ENCODE data around the gene TCF23.
"Not testable (repeated sequence)": the region's sequence is repeated elsewhere in the genome, so short reads cannot be mapped to it uniquely, and the experiment has no call there.

Gene TCF23

DNA sequence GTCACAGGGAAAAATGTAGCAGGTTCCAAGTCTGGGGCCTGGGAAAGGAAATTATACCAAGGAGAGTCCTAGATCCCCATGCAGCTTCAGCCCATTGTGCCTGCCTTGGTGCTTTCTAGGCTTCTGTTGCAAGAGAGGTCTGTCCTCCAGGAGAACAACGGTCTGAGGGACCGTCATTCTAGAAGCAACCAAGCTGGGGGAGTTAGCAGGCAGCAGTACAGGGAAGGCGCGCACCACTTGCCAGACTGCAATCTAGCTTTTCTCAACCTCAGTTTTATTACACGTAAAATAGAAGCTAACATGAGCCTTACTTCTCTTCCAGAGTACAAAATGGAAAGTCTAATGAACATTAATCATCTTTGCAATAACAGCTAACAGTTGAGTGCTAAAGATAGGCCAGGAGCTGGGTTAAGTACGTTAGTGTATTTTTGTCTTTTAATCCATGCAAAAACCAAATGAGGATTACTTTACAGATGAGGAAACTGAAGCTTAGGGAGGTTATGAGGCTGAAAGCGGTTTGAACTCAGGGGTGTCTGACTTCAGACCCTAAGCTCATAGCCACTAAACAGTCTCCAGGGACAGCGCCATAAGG, 1.9 kb downstream of the TCF23 start:
- no peak for DNase-seq (ENCODE audit: low read depth, low spot score)
- H3K4me3 ChIP-seq (ENCODE audit: low read length) = no peak overlapping the region

DNA sequence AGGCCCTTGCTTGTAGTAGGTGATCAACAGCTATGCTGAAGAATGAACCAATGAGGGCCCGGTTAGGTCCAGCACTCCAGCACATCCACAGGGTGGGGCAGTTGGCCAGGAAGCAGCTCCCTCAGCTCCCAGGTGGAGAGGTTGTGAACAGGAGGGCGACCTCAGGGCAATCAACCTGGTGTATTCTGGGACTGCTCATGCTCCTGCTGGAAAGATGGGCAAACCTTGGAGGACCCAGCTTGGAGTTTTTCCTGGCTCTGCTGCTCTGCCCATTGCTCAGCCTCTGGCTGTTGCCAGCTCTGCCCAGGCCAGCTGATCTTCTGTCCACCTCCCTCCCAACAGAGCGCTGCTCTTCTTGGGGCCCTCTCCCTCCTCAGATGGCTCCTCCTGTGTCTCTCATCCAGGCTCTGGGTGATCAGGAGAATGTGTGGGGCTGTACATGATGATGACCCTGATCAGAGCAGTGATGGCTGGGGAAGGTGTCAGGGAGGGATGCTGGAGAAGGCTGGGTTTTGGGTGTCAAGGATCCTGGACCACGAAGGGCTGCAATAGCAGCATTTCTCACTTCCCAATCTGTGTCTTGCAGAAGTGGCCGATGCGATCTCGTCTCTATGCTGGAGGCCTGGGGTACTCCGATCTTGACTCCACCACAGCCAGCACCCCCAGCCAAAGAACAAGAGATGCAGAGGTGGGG, 3.4 kb downstream of the TCF23 start:
- no peak for DNase-seq (ENCODE audit: low read depth, low spot score)
- H3K4me3 ChIP-seq (ENCODE audit: low read length) = no peak overlapping the region

DNA sequence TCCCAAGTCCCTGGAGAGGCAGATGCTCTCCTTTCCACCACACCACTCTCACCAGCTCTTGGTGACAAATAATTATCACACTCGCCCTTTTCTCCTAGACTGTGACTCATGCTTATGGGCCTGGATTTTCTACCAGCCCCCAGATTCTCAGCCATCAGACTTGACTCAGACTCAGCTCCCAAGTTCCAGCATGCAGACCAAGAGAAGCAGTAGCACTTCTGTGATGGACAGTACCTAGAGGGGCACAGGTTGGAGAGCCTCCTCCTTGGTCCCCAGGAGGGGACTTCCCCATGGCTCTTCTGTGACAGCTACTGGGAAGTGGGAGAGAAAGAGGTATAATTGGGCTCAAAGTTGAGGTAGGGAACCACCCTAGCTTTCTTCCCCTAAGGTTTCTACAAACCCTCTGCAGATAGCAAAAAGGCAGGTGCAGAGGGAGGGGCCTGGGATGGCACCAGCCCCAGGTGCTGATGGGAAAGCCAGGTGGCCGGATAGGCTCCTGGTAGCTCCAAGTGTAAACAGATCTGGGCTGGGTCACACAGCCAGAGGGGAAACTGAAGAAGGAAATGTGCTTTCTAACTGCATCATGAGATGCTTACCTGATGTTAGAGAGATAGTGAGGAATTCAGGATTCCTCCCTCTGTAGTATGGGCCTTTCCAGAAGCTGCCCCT, 4.1 kb downstream of the TCF23 start:
- H3K4me3 ChIP-seq (ENCODE audit: low read length) = no peak overlapping the region
- DNase-seq (ENCODE audit: low read depth, low spot score) = no peak

DNA sequence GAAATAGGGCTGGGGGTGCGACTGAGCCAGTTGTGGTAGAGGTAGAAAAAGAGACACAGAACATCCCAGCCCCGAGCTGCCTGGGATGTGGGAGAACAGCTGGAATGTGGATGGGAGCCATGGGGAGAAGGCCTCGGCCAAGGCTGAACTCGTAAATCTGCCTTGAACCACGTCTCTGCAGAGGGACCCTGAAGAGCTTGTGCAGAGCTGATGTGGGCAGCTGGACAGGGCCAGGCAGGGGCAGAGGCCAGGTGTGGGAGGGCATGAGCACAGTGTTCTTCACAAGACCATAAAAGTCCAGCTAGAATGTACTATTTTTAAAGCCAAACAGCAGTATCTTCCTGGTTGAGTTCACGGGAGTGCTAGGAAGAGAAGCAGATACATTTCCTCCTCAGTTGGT, 5.7 kb downstream of the TCF23 start:
- H3K4me3 ChIP-seq (ENCODE audit: low read length) = no peak overlapping the region
- DNase-seq (ENCODE audit: low read depth, low spot score) = no peak

DNA sequence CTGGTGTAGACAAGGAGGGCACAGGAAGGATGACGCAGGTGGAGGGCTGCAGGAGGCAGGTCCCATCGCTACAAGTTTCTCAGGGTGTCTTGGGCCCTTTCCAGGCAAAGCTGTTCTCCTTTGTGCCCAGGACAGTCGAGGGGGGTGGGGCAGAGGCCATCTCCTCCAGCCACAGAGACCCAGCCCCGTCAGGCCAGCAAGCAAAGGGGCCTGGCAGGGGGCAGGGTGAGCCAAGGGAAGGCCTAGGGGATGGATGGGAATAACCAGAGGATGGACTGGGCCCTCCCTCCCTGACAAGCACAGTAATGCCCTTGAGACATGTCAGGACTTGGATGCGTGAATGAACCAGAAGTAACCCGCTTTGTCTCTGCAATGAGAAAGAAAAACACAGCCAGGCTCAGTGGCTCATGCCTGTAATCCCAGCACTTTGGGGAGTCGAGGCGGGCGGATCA, 6.3 kb downstream of the TCF23 start:
- DNase-seq (ENCODE audit: low read depth, low spot score) = no peak

DNA sequence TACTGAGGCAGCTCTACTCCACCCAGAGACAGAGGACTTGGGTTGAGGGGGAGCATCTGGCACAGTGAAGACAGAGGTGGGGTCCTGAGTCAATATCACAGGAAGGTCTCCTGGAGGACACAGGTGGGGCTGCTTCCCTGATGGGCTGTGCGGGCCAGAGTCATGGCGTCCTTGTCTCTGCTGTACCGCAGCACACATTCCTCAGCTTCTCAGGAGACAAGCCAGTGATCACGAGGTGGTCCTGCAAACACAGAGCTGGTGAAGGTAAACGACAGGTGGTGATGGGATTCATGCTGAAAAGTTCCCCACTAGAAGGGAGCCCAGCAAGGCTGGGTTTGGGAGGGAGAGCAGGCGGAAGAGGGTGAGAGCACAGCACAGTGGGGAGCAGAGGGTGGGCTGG, 9.7 kb downstream of the TCF23 start:
- no peak for DNase-seq (ENCODE audit: low read depth, low spot score)
- no peak overlapping the region for H3K4me3 ChIP-seq (ENCODE audit: low read length)

More for the DNA sequence above, 6.3 kb downstream of the TCF23 start:
- no peak overlapping the region for H3K4me3 ChIP-seq (ENCODE audit: low read length)

DNA sequence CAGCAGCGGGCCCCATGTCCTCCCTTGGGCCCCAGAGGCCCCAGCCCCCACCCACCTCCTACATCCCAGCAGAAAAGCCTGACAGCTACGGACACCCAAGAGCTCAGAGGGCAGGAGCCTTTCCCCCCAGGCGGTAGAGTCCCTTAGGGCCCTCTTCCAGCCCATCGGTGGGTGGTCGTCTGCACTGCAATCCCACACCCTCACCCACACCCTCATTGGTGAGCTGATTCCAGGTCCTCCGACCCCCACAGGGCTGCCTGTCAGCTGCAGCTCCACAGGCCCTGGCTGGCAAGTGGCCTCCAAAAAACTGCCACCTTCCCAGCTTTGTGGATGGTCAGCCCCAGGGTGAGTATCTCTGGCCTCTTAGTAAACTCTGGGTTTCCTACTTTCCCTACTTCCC, 10.5 kb downstream of the TCF23 start:
- H3K4me3 ChIP-seq (ENCODE audit: low read length) = no peak overlapping the region
- no peak for DNase-seq (ENCODE audit: low read depth, low spot score)

DNA sequence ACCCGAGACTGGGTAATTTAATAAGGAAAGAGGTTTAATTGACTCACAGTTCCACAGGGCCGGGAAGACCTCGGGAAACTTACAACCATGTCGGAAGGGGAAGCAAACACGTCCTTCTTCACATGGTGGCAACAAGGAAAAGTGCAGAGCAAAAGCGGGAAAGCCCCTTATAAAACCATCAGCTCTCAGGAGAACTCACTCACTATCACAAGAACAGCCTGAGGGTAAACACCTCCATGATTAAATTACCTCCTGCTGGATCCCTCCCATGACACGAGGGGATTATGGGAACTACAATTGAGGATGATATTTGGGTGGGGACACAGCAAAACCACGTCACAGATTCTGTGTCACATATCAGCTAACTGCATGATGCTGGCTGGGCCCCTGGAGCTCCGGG, 11.4 kb downstream of the TCF23 start:
- H3K4me3 ChIP-seq (ENCODE audit: low read length) = no peak overlapping the region
- no peak for DNase-seq (ENCODE audit: low read depth, low spot score)

DNA sequence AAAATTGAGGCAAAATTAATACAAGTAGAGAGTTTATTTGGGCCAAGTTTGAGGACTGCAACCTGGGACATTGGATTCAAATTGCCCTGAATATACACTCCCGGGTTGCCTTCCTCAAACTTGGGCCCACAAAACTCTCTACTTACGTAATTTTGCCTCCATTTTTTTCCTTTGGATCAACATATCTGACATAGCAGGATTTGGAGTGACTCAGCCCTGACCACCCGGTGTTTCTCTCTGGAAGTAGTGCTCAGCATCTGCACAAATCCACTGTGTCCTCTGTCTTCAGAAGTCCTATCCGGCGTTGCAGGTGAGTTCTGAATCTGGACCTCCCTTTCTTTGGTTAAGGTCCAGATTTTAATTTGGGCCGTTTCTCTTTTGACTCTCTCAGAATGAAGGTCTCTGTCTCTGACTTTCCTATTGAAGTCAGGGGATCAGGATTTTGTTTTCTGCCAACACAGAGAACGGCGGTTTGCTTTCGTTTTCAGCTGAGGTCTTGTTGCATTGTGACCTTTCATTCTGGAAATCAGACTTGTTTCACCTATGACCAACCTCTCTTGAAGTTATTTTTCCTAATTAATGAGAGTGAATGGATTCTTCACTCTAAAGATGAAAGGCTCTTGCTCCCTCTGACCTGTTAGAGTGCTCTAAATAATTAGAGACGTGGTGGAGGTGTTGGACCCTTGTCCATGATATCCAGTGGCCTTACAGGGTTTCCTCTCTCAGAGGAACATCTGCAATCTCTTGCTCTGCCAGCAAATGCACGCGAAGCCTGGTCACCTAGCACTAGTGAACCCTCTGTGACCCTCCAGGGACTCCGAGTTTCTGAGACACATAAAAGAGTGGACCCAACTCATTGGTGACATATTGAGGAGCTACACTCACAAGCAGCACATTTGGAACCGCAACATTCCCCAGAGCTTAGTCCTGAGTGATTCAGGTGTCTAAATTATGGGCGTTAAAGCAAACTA, 13.6 kb downstream of the TCF23 start:
- DNase-seq (ENCODE audit: low read depth, low spot score) = no peak
- no peak overlapping the region for H3K4me3 ChIP-seq (ENCODE audit: low read length)

DNA sequence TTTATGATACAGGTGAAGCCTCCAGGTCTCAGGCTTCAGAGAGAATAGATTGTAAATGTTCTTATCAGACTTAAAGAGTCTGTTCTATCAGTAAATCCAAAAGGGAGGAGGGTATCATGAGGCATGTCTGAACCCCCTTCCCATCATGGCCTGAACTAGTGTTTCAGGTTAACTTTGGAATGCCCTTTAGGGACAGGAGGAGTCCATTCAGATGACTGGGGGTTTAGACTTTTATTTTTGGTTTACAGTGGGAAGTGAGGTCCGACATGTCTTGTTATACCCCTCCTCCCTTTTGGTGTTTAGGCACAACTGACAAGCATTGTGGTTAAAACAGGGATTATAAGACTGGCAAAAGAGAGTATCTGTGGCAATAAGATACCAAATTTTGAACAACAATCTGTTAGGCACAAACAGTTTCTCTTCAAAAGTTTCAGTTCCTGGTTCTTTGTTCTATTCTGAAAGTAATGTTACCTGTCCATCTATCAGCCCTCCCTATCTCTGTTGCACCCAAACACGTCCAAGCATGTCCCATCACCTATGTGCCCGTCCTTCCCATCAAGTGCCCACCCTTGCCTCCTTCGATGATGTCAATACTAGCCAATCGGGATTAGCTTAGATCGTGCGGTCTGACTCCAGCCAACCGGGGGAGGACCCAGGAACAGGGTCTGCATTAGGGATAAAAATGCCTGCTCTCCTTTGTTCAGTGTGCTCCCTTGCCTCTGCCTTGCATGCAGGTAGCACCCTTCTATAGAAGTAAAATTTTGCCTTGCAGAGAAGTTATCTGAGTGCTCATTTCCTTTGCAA, 16.4 kb downstream of the TCF23 start:
- DNase-seq (ENCODE audit: low read depth, low spot score) = no peak
- no peak overlapping the region for H3K4me3 ChIP-seq (ENCODE audit: low read length)

DNA sequence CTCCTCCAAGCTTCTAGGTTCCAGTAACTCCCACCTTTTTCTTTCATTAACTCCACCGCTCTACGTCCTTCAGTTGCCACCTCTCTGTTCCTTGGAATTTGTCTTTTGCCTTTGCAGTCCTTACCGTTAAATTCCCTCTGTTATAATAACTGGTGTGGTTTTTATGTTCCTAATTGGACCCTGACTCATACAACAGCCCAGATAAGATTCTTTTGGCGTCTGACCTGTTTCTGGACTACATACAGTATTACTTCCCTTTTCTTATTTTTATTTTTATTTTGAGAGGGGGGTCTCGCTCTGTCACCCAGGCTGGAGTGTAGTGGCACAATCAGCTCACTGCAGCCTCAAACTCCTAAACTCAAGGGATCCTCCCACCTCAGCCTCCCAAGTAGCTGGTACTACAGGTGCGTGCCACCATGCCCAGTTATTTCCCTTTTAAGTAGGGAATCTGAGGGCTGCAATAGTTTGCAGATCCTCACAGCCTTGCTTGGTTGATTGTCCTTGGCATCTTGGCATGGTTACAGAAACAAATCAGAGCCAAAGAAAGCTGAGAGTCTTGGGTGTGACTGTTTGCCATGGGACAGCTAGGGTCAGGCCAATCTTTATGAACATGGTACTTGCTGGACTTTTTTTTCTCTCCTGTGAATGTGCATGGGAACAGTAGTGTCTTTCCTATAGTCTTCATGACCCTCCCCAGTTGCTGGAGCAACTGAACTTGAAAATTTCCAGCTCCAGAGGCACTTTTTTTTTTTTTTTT, 22.0 kb downstream of the TCF23 start:
- DNase-seq (ENCODE audit: low read depth, low spot score) = no peak

DNA sequence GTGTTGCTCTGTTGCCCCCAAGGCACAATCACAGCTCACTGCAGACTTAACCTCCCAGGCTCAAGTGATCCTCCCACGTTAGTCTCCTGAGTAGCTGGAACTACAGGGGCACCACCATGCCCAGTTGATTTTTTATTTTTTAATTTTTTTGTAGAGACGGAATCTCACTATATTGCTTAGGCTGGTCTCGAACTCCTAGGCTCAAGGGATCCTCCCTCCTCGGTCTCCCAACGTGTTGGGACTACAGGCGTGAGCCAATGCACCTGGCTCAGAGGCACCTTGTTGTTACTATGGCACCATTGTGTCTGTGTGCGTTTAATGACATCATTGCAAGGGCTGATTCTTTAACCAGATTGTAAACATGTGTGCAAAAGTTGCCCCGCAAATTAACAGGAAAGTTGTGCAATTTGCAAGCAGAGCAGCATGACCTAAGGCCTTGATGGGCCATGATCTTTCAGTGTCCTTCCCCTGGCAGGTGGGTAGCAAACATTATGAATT, 22.6 kb downstream of the TCF23 start:
- H3K4me3 ChIP-seq (ENCODE audit: low read length) = no peak overlapping the region
- DNase-seq (ENCODE audit: low read depth, low spot score) = no peak

More for the DNA sequence above, 22.0 kb downstream of the TCF23 start:
- H3K4me3 ChIP-seq (ENCODE audit: low read length) = no peak overlapping the region

DNA sequence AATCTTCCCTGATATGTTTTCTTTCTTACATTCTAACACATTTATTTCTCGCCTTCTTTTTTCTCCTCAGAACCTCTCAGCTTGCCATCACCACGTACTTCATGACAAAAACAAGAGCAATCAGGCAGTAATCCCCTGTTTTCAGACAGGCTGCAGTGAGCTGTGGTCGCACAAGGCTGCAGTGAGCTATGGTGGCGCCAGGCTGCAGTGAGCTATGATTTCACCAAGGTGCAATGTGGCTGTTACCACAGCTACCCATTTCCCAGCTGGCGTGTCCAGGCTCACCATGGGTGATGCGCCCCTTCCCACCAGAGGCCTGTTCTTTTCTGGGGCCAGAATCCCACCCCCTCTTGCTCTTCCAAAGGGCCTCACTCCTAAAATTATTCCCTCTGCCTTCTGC, 25.8 kb downstream of the TCF23 start:
- H3K4me3 ChIP-seq (ENCODE audit: low read length) = no peak overlapping the region
- no peak for DNase-seq (ENCODE audit: low read depth, low spot score)

DNA sequence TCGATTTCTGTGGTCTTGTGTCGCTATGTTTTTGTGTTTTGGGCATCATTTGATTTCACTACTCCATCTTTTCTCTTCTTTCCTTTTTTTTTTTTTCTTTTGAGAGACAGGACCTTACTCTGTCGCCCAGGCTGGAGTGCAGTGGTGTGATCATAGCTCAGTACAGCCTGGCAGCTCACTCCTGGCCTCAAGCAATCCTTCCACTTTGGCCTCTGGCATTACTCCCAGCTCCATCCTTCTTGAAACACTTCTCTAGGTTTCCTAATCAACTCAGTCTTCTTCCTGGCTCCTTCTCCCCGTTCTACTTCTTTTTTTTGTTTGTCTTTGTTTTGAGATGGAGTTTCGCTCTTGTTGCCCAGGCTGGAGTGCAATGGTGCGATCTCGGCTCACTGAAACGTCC, 26.5 kb downstream of the TCF23 start:
- no peak overlapping the region for H3K4me3 ChIP-seq (ENCODE audit: low read length)
- no peak for DNase-seq (ENCODE audit: low read depth, low spot score)

DNA sequence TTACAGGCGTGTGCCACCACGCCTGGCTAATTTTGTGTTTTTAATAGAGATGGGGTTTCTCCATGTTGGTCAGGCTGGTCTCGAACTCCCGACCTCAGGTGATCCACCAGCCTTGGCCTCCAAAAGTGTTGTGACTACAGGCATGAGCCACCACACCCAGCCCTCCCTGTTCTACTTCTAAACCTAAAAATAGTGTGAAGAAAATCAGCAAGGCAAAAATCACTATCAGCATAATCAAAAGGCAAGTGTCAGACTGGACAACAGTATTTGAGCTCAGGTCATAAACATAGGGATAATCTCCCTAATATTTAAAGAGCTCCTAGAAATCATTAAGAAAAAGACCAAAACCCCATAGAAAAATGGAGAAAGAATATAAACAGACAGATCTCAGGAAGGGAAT, 27.0 kb downstream of the TCF23 start:
- not testable (repeated sequence) for H3K4me3 ChIP-seq (ENCODE audit: low read length); DNase-seq (ENCODE audit: low read depth, low spot score)

DNA sequence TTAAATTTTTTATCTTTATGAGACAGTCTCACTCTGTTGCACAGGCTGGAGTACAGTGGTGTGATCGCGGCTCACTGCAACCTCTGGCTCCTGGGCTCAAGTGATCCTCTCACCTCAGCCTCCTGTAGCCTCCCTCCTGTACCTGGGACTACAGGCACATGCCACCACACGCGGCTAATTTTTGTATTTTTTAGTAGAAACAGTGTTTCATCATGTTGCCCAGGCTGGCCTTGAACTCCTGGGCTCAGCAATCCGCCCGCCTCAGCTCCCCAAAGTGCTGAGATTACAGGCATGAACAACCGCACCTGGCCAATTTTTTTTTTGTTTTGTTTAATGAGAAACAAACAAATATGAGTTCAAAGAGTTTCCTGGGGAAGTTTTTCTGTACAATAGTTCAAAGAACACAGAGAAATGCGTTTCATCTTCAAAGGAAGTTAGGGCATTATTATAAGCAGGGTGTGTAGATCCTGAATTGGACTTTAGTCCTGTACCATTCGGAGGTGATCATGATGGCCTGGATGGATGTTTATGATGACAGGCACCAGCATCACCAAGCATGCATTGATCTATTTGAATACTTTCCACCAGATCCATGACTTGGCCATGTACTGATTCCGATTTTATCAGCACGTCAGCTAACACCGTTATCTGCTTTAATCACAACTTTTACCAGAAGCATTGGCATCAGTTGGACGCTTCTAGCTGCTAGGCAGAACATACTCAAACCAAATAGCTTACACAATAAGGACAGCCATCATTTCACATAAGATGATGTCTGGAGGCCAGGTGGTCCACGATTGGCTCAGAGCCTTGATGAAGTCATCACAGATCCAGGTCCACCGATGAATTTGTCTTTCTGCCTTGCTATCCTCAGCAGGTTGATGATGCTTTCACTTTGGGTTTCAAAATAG, 28.9 kb downstream of the TCF23 start:
- no peak for DNase-seq (ENCODE audit: low read depth, low spot score)
- no peak overlapping the region for H3K4me3 ChIP-seq (ENCODE audit: low read length)

DNA sequence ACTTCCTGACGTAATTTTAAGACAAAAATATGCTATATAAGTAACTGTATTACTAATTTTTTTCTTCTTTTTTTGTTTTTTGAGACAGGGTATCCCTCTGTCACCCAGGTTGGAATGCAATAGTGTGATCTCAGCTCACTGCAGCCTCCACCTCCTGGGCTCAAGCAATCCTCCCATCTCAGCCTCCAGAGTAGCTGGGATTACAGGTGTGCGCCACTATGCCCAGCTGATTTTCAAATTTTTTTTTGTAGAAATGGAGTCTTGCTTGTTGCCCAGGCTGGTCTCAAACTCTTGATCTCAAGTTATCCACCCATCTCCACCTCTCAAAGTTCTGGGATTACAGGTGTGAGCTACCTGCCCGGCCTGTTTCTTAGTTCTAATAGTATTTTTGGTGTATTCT, 29.7 kb downstream of the TCF23 start:
- H3K4me3 ChIP-seq (ENCODE audit: low read length) = no peak overlapping the region
- no peak for DNase-seq (ENCODE audit: low read depth, low spot score)

Measured in Jurkat, Clone E6-1 (cell line).